Stimulated activated CD4-positive, alpha-beta T cell treated with anti-CD3 and anti-CD28 coated beads, Interleukin-2, amount 100 ng/mL, for 4 hours (primary cell): ENCODE measurements around the gene TEP1.
A peak's percentile ranks its signal among the peaks of the same experiment; 100 is the strongest.
"Not testable (repeated sequence)": the region's sequence is repeated elsewhere in the genome, so short reads cannot be mapped to it uniquely, and the experiment has no call there.

ENCODE experiments used
- DNase-seq: peaks from one replicate; pipeline ENCODE4 v3.0.0-alpha.2; 2020; ENCODE audit warnings: low read depth

Gene TEP1

DNA sequence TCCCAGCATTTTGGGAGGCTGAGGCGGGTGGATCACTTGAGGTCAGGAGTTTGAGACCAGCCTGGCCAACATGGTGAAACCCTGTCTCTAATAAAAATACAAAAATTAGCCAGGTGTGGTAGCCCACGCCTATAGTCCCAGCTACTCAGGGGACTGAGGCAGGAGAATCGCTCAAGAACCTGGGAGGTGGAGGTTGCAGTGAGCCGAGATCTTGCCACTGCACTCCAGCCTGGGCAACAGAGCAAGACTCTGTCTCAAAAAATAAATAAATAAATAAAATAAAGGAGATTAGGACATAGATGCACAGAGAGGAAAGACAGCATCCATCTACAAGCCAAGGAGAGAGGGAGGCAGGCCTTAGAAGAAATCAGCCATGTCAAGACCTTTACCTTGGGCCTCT is 72.3 kb downstream of the TEP1 start:
- DNase-seq = not testable (repeated sequence)

DNA sequence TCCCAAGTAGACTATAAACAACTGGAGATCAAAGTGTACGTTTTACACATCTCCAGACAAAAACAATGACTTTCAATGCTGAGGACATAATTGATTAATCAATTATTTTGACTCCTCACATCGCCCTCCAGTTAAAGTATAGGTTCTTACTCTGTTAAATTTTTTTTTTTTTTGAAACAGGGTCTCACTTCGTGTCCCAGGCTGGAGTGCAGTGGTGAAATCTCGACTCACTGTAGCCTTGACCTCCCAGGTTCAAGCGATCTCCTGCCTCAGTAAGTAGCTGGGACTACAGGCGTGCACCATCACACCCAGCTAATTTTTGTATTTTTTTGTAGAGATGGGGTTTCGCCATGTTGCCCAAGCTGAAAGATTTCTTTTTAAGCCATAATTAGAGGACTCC is 79.3 kb downstream of the TEP1 start:
- no peak for DNase-seq

DNA sequence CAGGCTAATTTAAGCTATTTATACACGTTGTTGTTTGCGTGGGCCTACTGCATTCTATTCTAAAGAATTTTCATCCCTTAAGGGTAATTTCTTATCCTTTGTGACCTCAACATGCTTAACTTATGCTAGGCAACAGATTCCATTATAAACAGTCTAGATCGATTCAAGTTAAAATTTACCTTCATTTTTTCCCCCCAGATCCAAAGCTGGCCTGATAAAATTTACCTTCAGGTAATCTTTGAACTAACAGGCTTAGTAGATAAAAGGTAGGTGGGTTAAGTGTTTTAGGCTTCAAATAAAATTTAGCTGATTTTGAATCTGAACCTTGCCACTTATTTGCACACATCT is 79.8 kb downstream of the TEP1 start:
- no peak for DNase-seq

DNA sequence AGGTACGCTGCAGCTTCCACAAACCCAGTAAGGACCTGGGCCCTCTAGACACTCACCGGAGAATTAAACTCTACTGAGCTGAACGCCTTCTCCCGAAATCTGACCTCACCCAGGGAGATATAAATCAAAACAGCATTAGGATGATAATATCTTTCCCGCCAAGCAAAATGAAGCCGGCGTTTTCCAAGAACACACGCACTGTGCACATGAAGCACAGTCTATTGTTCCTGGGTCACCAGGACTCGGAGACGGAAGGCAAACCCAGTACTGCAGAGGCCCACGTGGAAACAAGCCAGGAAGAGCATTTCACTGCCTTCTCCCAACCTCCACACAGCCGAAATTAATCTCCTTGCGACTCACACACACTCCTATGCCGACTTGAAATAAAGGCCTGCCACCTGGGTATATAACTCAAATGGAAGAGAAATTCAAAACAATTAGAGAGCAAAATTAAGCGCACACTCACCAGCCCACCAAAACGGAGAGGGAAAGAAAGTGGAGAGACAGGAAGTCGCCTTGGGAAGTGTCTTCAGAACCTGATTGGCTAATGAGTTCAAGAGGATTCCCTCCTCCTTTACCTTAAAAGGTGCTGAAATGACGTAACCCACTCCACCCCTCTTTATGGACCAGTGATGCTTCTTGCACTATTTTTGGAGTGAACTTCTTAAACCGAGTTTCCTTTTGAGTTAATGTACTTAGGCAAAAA is 80.4 kb downstream of the TEP1 start, which contains the start of gene CCNB1IP1:
CCNB1IP1 (minus strand) TSS at position 492 of the 706 bp plus-strand sequence. CDS start 16,756 bp downstream, outside the sequence.
- peak; percentile 36 for DNase-seq

DNA sequence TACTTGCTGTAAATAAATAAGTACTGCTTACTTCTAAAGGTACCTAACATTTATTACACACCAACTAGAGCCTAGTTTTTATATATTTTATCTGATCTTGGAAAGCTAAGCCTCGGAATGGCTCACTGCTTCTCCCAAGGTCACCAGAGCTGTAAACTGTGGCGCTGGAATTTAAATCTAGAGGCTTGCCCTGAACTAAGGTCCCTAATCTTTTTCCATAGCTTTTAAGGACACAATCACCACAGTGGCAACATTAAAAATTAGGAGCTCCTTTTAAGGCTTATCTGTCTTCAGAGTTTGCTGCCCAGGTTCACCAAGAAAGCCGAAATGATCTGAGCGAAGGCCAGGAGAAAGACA is 80.9 kb downstream of the TEP1 start:
- no peak for DNase-seq

DNA sequence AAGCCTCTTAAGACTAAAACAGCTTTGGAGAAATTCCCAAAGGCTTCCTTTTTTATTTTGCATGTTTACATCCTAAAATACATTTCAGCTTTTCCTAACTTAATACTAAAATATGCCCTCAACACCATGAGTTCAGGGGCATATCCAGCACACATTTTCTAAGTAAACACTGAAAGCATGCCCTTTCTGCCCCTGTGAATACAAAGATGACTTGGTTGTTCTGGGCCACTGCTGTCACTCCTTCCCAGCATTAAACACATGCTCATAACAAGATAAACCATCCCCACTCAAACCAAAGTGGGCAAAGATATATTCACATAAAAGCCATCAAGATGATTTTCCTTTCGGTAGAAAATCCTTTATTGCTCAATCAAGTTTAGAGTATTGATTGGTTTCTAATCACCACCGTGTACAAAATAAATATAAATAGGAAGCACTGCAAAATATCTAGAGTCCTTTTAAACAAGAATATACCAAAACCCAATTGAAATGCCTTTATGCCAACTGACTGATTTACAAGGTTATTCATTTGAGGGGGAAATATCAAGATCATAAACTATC is 82.2 kb downstream of the TEP1 start:
- DNase-seq = no peak

DNA sequence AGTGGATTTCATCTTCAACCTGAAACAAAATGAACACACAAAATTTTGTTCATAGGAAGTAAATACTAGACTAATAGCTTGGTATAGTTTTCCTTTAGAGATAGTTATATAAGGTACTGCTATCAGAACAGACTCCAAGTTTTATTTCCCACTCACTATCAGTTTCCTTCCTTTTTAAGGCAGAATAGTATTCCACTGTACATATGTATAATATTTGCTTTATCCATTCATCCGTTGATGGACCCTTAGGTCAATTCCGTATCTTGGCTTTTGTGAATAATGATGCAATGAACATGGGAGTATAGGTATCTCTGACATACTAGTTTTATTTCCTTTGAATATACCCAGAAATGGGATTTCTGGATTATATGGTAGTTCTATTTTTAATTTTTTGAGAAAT is 83.9 kb downstream of the TEP1 start:
- no peak for DNase-seq

DNA sequence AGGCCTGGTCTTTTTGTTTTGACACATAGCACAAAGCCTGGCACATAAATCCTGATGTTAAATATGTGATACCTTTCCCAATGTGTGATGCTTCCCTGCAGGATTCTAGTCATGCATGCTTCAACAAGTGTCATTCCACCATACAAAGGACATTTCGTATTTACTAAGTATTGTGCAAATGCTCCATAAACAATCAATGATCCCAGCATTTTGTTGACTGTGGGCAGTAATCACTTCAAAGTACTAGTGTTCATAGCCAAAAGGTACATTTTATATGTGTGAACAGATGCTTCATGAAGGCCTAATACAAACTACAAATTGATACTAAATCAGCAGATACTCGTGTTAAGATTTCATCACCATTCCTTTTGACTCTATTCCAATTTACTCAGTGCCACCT is 84.6 kb downstream of the TEP1 start:
- no peak for DNase-seq

DNA sequence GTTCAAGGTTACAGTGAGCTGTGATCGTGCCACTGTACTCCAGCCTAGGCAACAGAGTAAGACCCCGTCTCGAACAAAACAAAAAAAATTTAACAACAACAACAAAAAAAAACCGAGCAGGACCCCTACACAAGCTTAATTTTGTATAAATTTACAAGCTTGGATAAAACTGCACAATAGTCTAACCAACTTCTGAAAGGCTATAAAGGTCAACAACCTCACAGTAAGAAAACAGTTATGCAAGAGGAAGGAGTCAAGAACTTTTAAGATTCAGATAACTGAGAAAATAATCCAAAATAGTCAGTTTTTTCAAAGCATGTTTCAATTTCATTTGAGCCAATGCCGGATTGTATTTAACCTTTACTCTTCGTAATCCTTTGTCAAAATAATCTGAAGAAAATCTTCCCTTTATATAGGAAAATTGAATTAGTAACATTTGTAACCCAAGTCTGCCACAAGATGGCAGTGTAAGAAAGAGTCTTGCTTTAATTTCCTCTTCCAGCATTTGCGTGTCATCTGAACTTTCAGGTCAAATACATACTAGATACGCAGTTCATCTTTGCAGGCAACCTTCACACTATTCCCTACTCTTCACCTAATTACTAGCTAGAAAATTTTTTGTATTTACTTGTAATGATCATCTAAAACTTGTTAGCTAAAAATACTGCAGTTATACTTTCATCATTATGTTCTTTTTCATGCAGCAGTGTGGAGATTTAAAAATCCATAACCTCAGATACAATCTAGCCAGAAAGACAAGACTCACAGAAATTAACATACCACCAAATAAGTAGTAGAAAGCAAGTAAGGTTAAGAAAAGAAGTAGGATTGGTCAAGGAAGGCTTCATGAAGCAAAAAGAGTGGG is 86.1 kb downstream of the TEP1 start:
- peak; percentile 17 for DNase-seq

DNA sequence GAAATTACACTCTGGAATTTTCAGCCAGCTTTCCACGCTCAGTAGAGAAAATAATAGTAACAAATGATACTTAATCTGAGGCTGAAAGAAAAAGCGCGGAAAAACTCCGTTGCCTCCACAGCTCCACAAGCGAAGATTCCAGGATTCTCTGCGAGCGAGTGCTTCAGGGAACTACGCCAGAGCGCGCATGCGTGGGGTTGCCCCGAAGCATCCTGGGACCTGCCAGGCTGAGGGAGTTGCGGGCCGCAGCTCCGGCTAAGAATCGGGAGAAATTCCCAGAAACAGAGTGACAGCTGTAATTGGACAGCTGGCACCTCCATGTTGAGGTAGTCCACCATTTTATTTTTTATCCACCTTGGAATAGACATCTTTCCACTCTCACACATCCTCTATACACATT is 95.6 kb downstream of the TEP1 start:
- no peak for DNase-seq
